ENCODE data around the gene PHLPP1. TPM values are rescaled to one million over a fixed set of nuclear protein-coding genes. Genes with fewer than 3 reads are reported as not detected.

Gene PHLPP1
- total RNA-seq, 1 experiment from 2014 or later: 39.9 TPM

DNA sequence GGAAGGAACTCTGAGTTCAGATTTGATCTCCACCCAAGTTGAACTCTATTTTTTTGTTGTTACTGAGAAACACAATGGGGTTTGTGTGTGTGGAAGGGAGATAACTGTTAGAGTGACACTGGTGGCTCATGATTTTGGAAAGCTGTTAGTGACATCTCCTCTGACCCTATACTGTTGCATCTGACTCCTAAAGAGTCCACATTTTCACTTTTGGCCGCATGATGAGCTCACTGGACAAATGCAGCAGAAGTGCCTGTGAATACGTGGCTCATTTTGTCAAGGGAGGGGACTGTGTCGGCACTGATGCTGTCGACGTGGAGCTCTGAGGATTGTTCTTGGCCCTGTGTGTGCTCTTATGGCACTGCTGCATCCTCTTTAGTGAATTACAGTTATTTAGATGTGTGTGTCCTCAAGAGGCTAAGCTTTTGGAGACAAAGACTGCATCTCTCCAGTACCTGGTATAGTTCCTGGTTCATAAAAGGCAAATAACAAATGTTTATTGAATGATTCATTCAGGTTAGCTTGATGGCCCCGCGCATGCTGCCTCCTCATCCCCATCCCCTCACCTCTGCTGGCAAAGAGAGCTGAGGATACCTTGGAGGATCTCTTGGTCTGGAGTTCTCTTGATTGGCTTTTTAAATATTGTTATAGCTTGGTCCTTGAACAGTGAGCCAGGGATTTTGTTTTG lies 135.4 kb downstream of the PHLPP1 start:
- no peak overlapping the region for H4K91ac ChIP-seq (ENCODE audit: insufficient read length, low read depth, low read length)
- H3K27ac Mint-ChIP-seq: peak overlapping the region; percentile 37 to 93 (median 62); a peak in 6 of 7 replicates
- no CpG with 5 or more reads among the region's 7 CpGs for WGBS (ENCODE audit: extremely low coverage, insufficient read length, low lambda C conversion rate)

More for the DNA sequence above, 135.4 kb downstream of the PHLPP1 start:
- peaks cover 6% of the 10 kb centered on the region; the same call in 1 of the 2 replicates for H3K79me2 ChIP-seq (ENCODE audit: insufficient read depth, low read length)
- no peak overlapping the region for H3T11ph ChIP-seq (ENCODE audit: low read length)
- H2BK12ac ChIP-seq (ENCODE audit: insufficient read length, low read depth, low read length): no peak overlapping the region
- H4K20me1 ChIP-seq (ENCODE audit: control insufficient read depth, insufficient read depth, insufficient read length): no peaks in the 10 kb centered on the region
- no peaks in the 10 kb centered on the region for H3K23me2 ChIP-seq (ENCODE audit: insufficient read length, low read depth, low read length, poor library complexity, severe bottlenecking)
- H2AFZ ChIP-seq (ENCODE audit: low read length): no peak overlapping the region
- no peak overlapping the region for H4K8ac ChIP-seq (replicated peaks; ENCODE audit: insufficient read length, low read depth, low read length)
- no peak for DNase-seq
- Mint-ChIP-seq H3K4me1 (peaks cover 11 to 13% of the 10 kb centered on the region in 2 experiments), H3K4me3 (no peak overlapping the region), H3K9me3 (no peaks in the 10 kb centered on the region), H3K36me3 (ENCODE audit: insufficient read depth in 1 of 3, low read depth in 3 of 3) (no peaks in the 10 kb centered on the region; a peak in 1 of 7 replicates), H3K27me3 (ENCODE audit: low read depth) (no peaks in the 10 kb centered on the region)
- H3K9ac ChIP-seq (ENCODE audit: extremely low read depth, insufficient read length, low read length): no peak overlapping the region
- no peaks in the 10 kb centered on the region for H3K9me3 ChIP-seq (ENCODE audit: control insufficient read depth, low read depth, low read length)
- no peak overlapping the region for H3K4ac ChIP-seq (ENCODE audit: low read depth, low read length)
- H2BK120ac ChIP-seq (ENCODE audit: low read depth, low read length, poor library complexity, severe bottlenecking): no peak overlapping the region
- H2BK5ac ChIP-seq (ENCODE audit: insufficient read length, low read length): no peak overlapping the region
- H3K4me1 ChIP-seq (ENCODE audit: insufficient read depth, low read length): no peaks in the 10 kb centered on the region; the same call in 1 of the 2 replicates
- H2BK20ac ChIP-seq (ENCODE audit: low read depth, low read length, poor library complexity, severe bottlenecking): no peak overlapping the region
- H2BK15ac ChIP-seq (ENCODE audit: low read depth, low read length): no peak overlapping the region
- no peak overlapping the region for H3K14ac ChIP-seq (ENCODE audit: insufficient read depth, low read length)
- no peak overlapping the region for H3K18ac ChIP-seq (ENCODE audit: insufficient read length, low read depth, low read length)
- H3K27ac ChIP-seq (ENCODE audit: insufficient read length, low read depth, low read length): no peak overlapping the region
- no peaks in the 10 kb centered on the region for H3K79me1 ChIP-seq (ENCODE audit: insufficient read depth, low read depth, low read length, poor library complexity, severe bottlenecking)
- H2AK5ac ChIP-seq (ENCODE audit: insufficient read length, low read length): no peak overlapping the region
- H3K23ac ChIP-seq (ENCODE audit: insufficient read length, low read depth, low read length): no peak overlapping the region
- H3K27me3 ChIP-seq (ENCODE audit: insufficient read depth, low read length): no peaks in the 10 kb centered on the region
- TF ChIP-seq CTCF (conservative IDR thresholded peaks at IDR 0.05): no peak
- no peak overlapping the region for H4K5ac ChIP-seq (ENCODE audit: insufficient read length, low read depth, low read length)
- H3K56ac ChIP-seq (ENCODE audit: insufficient read length, low read depth, low read length): no peak overlapping the region
- no peak overlapping the region for H3K4me2 ChIP-seq (ENCODE audit: insufficient read depth, insufficient read length, low read length)

Data from H9 (cell line).